Transverse colon (tissue), 4 donors: ENCODE measurements around the gene RFX3. TPM values are rescaled to one million over a fixed set of nuclear protein-coding genes. Genes with fewer than 3 reads are reported as not detected.

Experiments used
- DNase-seq: peaks from one replicate; pipeline ENCODE4 v3.0.0-alpha.2; 2019
- H3K27ac ChIP-seq, 4 donors: fragments of 200-600 bp; sonication (generic); 2 replicates each; pipeline ENCODE4 v1.5.1; 2016 to 2018; ENCODE audit warnings: inconsistent platforms in 4 of 4
- H3K27me3 ChIP-seq: fragments of 200-600 bp; sonication (generic); 2 replicates; pipeline ENCODE4 v1.5.1; 2017; ENCODE audit warnings: inconsistent platforms
- H3K36me3 ChIP-seq, 4 donors: fragments of 200-600 bp; sonication (generic); 2 replicates each; pipeline ENCODE4 v1.5.1; 2017 to 2019; ENCODE audit warnings: inconsistent platforms in 4 of 4
- H3K4me1 ChIP-seq, 4 donors: fragments of 200-600 bp; sonication (generic); 2 replicates each; pipeline ENCODE4 v1.5.1; 2017 to 2020; ENCODE audit warnings: inconsistent platforms in 4 of 4
- H3K4me3 ChIP-seq, 4 donors: fragments of 200-600 bp; sonication (generic); 1 replicate in 1 of 4; 2 replicates in 3 of 4; pipeline versions ENCODE4 v1.5.1 to v1.6.1; 2017 to 2019; ENCODE audit warnings: inconsistent platforms in 4 of 4
- H3K9me3 ChIP-seq, 2 donors: fragments of 200-600 bp; sonication (generic); 2 replicates each; pipeline ENCODE4 v1.5.1; 2017 to 2019; ENCODE audit warnings: inconsistent platforms in 2 of 2
- CTCF ChIP-seq, 5 experiments: fragments of 200-600 bp in 3 of 5; fragments of 450-650 bp in 2 of 5; sonication (generic) in 3 of 5; IDR thresholded peaks; 1 replicate in 2 of 5; 2 replicates in 3 of 5; pipeline ENCODE4 v1.5.1; 2016 to 2017; ENCODE audit warnings: antibody characterized with exemption in 5 of 5, inconsistent platforms in 3 of 5, mild to moderate bottlenecking in 2 of 5, moderate library complexity in 1 of 5
- EP300 ChIP-seq: sonication (generic); formaldehyde crosslinking; IDR thresholded peaks from one replicate; pipeline ENCODE4 v1.6.1; 2017; ENCODE audit warnings: antibody characterized with exemption, low read depth
- POLR2A ChIP-seq: fragments of 450-650 bp; IDR thresholded peaks from one replicate; pipeline ENCODE4 v1.6.1; 2016; ENCODE audit warnings: antibody characterized with exemption, mild to moderate bottlenecking, moderate library complexity
- POLR2AphosphoS5 ChIP-seq, 3 donors: sonication (generic); formaldehyde crosslinking; IDR thresholded peaks; one replicate each; pipeline ENCODE4 v1.6.1; 2016; ENCODE audit warnings: antibody characterized with exemption in 3 of 3
- WGBS, 2 donors: methylation state at CpG; one replicate each; pipeline ENCODE4 v1.1.5; 2018; ENCODE audit warnings: low coverage in 1 of 2; 5-methylcytosine and 5-hydroxymethylcytosine counted together
- in situ Hi-C, 4 donors: fragments of 200-750 bp; cut with MboI; loops; one replicate each; pipeline versions ENCODE4 v1.15.0 to v1.15.1; 2017; ENCODE audit warnings: low sequenced_read_pairs in 3 of 4, low pct_ligation_motif_present in 1 of 4, low pct_unique_long_range_greater_than_20kb in 1 of 4
- intact Hi-C: fragments of 100-400 bp; cut with DNase I; formaldehyde crosslinking; loops from one replicate; pipeline ENCODE4 v1.15.1; 2023; ENCODE audit warnings: low total_unique reads
- total RNA-seq, 4 donors: library from RNA; depleted of rRNA; stranded (reverse); fragments of >200 nt; gene quantifications; one replicate each; pipeline ENCODE4 v1.1.0, GENCODE V29; 2016

Gene RFX3
- total RNA-seq, 4 donors from 2014 or later, result 3.5 to 21.9 (median 7.1) TPM

- WGBS, 2 donors, result 91 to 100% methylated on average over 3 of the region's 3 CpGs
- in situ Hi-C loops, result no loop called here
- H3K4me1 ChIP-seq, result peaks cover 0 to 3% (median 0%) of the 10 kb centered on the region in 4 donors
These were observed 8.3 kb downstream of the RFX3 start for GRCh38 chr9:3517377-3518048.

GRCh38 chr9:3516667-3517330, 9.0 kb downstream of the RFX3 start:
- Histone ChIP-seq H3K9me3 (no peaks in the 10 kb centered on the region), H3K4me1 (peaks cover 0 to 3% (median under 1%) of the 10 kb centered on the region in 4 donors), H3K36me3 (no peaks in the 10 kb centered on the region), H3K27me3 (no peaks in the 10 kb centered on the region), H3K27ac (no peak overlapping the region), H3K4me3 (no peak overlapping the region)
- TF ChIP-seq CTCF (IDR thresholded peaks at IDR 0.05), result no peak
- TF ChIP-seq POLR2A, result no peak
- TF ChIP-seq POLR2AphosphoS5 (IDR thresholded peaks at IDR 0.05), result no peak
- no peak for TF ChIP-seq EP300
- DNase-seq, result no peak
- intact Hi-C loops (loop anchor here (10.0 kb wide), 1 partner anchor 1472 kb away; no protein-coding TSS in a partner anchor), in situ Hi-C loops (no loop called here)
- 93% methylated on average over 3 to 4 of the region's 4 CpGs for WGBS, 2 donors

More at GRCh38 chr9:3517377-3518048, 8.3 kb downstream of the RFX3 start:
- Histone ChIP-seq H3K27ac (no peak overlapping the region), H3K36me3 (no peaks in the 10 kb centered on the region), H3K27me3 (no peaks in the 10 kb centered on the region), H3K4me3 (no peak overlapping the region), H3K9me3 (no peaks in the 10 kb centered on the region)
- TF ChIP-seq POLR2A (no peak), CTCF (IDR thresholded peaks at IDR 0.05) (no peak), EP300 (no peak), POLR2AphosphoS5 (IDR thresholded peaks at IDR 0.05) (no peak)
- intact Hi-C loops, result loop anchor here (10.0 kb wide), 1 partner anchor 1473 kb away; no protein-coding TSS in a partner anchor
- DNase-seq, result no peak

- in situ Hi-C loops, result no loop called here
- no peak for DNase-seq
These were observed 10.4 kb downstream of the RFX3 start for GRCh38 chr9:3515405-3515804.

More at GRCh38 chr9:3515405-3515804, 10.4 kb downstream of the RFX3 start:
- intact Hi-C loops, result loop anchor here (10.0 kb wide), 1 partner anchor 1471 kb away; no protein-coding TSS in a partner anchor
- H3K9me3 ChIP-seq, result no peaks in the 10 kb centered on the region
- H3K36me3 ChIP-seq, result no peaks in the 10 kb centered on the region
- TF ChIP-seq POLR2AphosphoS5 (IDR thresholded peaks at IDR 0.05) (no peak), EP300 (no peak), CTCF (IDR thresholded peaks at IDR 0.05) (no peak), POLR2A (no peak)
- no peaks in the 10 kb centered on the region for H3K27me3 ChIP-seq
- no peak overlapping the region for H3K4me3 ChIP-seq
- WGBS, 2 donors, result 83 to 93% methylated on average over 3 of the region's 3 CpGs
- H3K4me1 ChIP-seq, result peaks cover 0 to 11% (median 2%) of the 10 kb centered on the region in 4 donors
- H3K27ac ChIP-seq, result no peak overlapping the region
